ENCODE data around the gene ATP2C2.
A peak's percentile ranks its signal among the peaks of the same experiment; 100 is the strongest.

Gene ATP2C2

GRCh38 chr16:84497418-84498222, 129.3 kb downstream of the ATP2C2 start:
- DNase-seq (ENCODE audit: low read depth), result no peak

- no peak for DNase-seq (ENCODE audit: low read depth)
Measured at GRCh38 chr16:84498223-84498610, 129.9 kb downstream of the ATP2C2 start.

GRCh38 chr16:84498859-84499620, 130.7 kb downstream of the ATP2C2 start:
- DNase-seq (ENCODE audit: low read depth), result no peak

GRCh38 chr16:84499638-84500037, 131.3 kb downstream of the ATP2C2 start:
- DNase-seq (ENCODE audit: low read depth), result no peak

GRCh38 chr16:84500531-84500930, 132.2 kb downstream of the ATP2C2 start:
- DNase-seq (ENCODE audit: low read depth), result no peak

- DNase-seq (ENCODE audit: low read depth), result no peak
Measured at GRCh38 chr16:84501077-84501735, 132.9 kb downstream of the ATP2C2 start.

- DNase-seq (ENCODE audit: low read depth), result no peak
Measured at GRCh38 chr16:84502075-84502474, 133.7 kb downstream of the ATP2C2 start.

- no peak for DNase-seq (ENCODE audit: low read depth)
Measured at GRCh38 chr16:84502581-84502980, 134.2 kb downstream of the ATP2C2 start.

- DNase-seq (ENCODE audit: low read depth), result no peak
Measured at GRCh38 chr16:84503751-84504395, 135.5 kb downstream of the ATP2C2 start.

- peak; percentile 92 for DNase-seq (ENCODE audit: low read depth)
Measured at GRCh38 chr16:84504420-84505248, 136.3 kb downstream of the ATP2C2 start, which contains the start of gene MEAK7. Gene MEAK7, minus strand, starts transcription at chr16:84504659. Its CDS starts 6,573 bp downstream, at chr16:84498086.

- DNase-seq (ENCODE audit: low read depth), result no peak
Measured at GRCh38 chr16:84505249-84506187, 137.2 kb downstream of the ATP2C2 start.

- DNase-seq (ENCODE audit: low read depth), result no peak
Measured at GRCh38 chr16:84507011-84507982, 139.0 kb downstream of the ATP2C2 start.

GRCh38 chr16:84508502-84508901, 140.2 kb downstream of the ATP2C2 start:
- no peak for DNase-seq (ENCODE audit: low read depth)

GRCh38 chr16:84509032-84509950, 141.0 kb downstream of the ATP2C2 start:
- no peak for DNase-seq (ENCODE audit: low read depth)

- no peak for DNase-seq (ENCODE audit: low read depth)
Measured at GRCh38 chr16:84511180-84511800, 143.0 kb downstream of the ATP2C2 start.

- no peak for DNase-seq (ENCODE audit: low read depth)
Measured at GRCh38 chr16:84511831-84512230, 143.5 kb downstream of the ATP2C2 start.

GRCh38 chr16:84513123-84513522, 144.8 kb downstream of the ATP2C2 start:
- DNase-seq (ENCODE audit: low read depth), result no peak

Measured in GM04503 (cell line).